CD14-positive monocyte (primary cell): ENCODE measurements around the gene ANAPC4. TPM values are rescaled to one million over a fixed set of nuclear protein-coding genes. Genes with fewer than 3 reads are reported as not detected.

Experiments
- DNase-seq, 3 donors: peaks; one replicate each; pipeline ENCODE4 v3.0.0-alpha.2; 2011 to 2022
- H2AFZ ChIP-seq: 2 replicates; pipeline ENCODE4 v1.6.0; 2012; ENCODE audit warnings: mild to moderate bottlenecking, low read depth, low read length, inconsistent platforms; ENCODE audit not compliant: insufficient read depth, poor library complexity, severe bottlenecking
- H3K27ac ChIP-seq, 2 donors: 1 replicate in 1 of 2; 2 replicates in 1 of 2; pipeline ENCODE4 v1.5.1; 2012 to 2013; ENCODE audit warnings: low read length in 2 of 2, control low read depth in 1 of 2, inconsistent platforms in 1 of 2, low read depth in 1 of 2, mild to moderate bottlenecking in 1 of 2
- H3K27me3 ChIP-seq, 2 donors: one replicate each; pipeline versions ENCODE4 v1.6.0 to v1.6.1; 2011 to 2013; ENCODE audit warnings: low read length in 2 of 2; ENCODE audit not compliant: control insufficient read depth in 2 of 2, insufficient read depth in 2 of 2
- H3K36me3 ChIP-seq, 2 donors: replicated peaks in 1 of 2; 1 replicate in 1 of 2; 2 replicates in 1 of 2; pipeline versions ENCODE4 v1.5.1 to v1.6.1; 2012 to 2013; ENCODE audit warnings: low read length in 2 of 2, control low read depth in 1 of 2, inconsistent platforms in 1 of 2, mild to moderate bottlenecking in 1 of 2; ENCODE audit not compliant: insufficient read depth in 2 of 2, control insufficient read depth in 1 of 2
- H3K4me1 ChIP-seq, 2 donors: 1 replicate in 1 of 2; 2 replicates in 1 of 2; pipeline versions ENCODE4 v1.5.1 to v1.6.1; 2012 to 2013; ENCODE audit warnings: low read length in 2 of 2, control low read depth in 1 of 2, inconsistent platforms in 1 of 2, mild to moderate bottlenecking in 1 of 2, moderate library complexity in 1 of 2; ENCODE audit not compliant: insufficient read depth in 2 of 2, control insufficient read depth in 1 of 2
- H3K4me2 ChIP-seq: replicated peaks from 2 replicates; pipeline ENCODE3; 2012; ENCODE audit warnings: low read length, moderate library complexity, mild to moderate bottlenecking; ENCODE audit not compliant: poor library complexity, severe bottlenecking; ENCODE audit errors: extremely low read depth
- H3K4me3 ChIP-seq, 3 experiments: fragments of 200-600 bp in 1 of 3; sonication (generic) in 1 of 3; replicated peaks in 1 of 3; 1 replicate in 2 of 3; 2 replicates in 1 of 3; pipeline ENCODE4 v1.5.1; 2011 to 2013; ENCODE audit warnings: low read length in 3 of 3, mild to moderate bottlenecking in 3 of 3, control low read depth in 2 of 3, low read depth in 2 of 3, inconsistent platforms in 1 of 3, moderate library complexity in 1 of 3
- H3K79me2 ChIP-seq: 2 replicates; pipeline ENCODE4 v1.6.0; 2012; ENCODE audit warnings: mild to moderate bottlenecking, control low read depth, inconsistent platforms, low read length, moderate library complexity; ENCODE audit not compliant: insufficient read depth
- H3K9ac ChIP-seq: 2 replicates; pipeline ENCODE4 v1.6.0; 2017; ENCODE audit warnings: low read length, mild to moderate bottlenecking; ENCODE audit not compliant: insufficient read depth, poor library complexity, severe bottlenecking
- H3K9me3 ChIP-seq, 2 donors: replicated peaks in 1 of 2; 1 replicate in 1 of 2; 2 replicates in 1 of 2; pipeline versions ENCODE4 v1.5.1 to v1.6.1; 2012 to 2013; ENCODE audit warnings: low read length in 2 of 2, control low read depth in 1 of 2; ENCODE audit not compliant: control insufficient read depth in 1 of 2, insufficient read depth in 1 of 2
- H4K20me1 ChIP-seq: 2 replicates; pipeline ENCODE4 v1.6.0; 2012; ENCODE audit warnings: mild to moderate bottlenecking, low read length, control low read depth, moderate library complexity; ENCODE audit not compliant: insufficient read depth
- H3K27ac Mint-ChIP-seq, 7 donors: one replicate each; pipeline ENCODE4 v1.8.0; 2020; ENCODE audit warnings: mild to moderate bottlenecking in 7 of 7, mixed read lengths in 7 of 7, moderate library complexity in 6 of 7, inconsistent platforms in 2 of 7
- H3K27me3 Mint-ChIP-seq, 3 donors: one replicate each; pipeline ENCODE4 v1.8.0; 2021 to 2022; ENCODE audit warnings: low read depth in 3 of 3, mild to moderate bottlenecking in 3 of 3, mixed read lengths in 3 of 3, moderate library complexity in 3 of 3, inconsistent platforms in 1 of 3
- H3K36me3 Mint-ChIP-seq, 2 donors: one replicate each; pipeline ENCODE4 v1.8.0; 2020; ENCODE audit warnings: mixed read lengths in 2 of 2, inconsistent platforms in 1 of 2, mild to moderate bottlenecking in 1 of 2
- H3K4me1 Mint-ChIP-seq: one replicate; pipeline ENCODE4 v1.8.0; 2020; ENCODE audit warnings: mild to moderate bottlenecking, mixed read lengths
- H3K4me3 Mint-ChIP-seq, 2 donors: one replicate each; pipeline ENCODE4 v1.8.0; 2020; ENCODE audit warnings: mild to moderate bottlenecking in 2 of 2, mixed read lengths in 2 of 2, moderate library complexity in 1 of 2
- H3K9me3 Mint-ChIP-seq, 7 donors: one replicate each; pipeline ENCODE4 v1.8.0; 2020 to 2022; ENCODE audit warnings: mixed read lengths in 7 of 7, mild to moderate bottlenecking in 6 of 7, moderate library complexity in 6 of 7, inconsistent platforms in 2 of 7
- WGBS: methylation state at CpG from one replicate; pipeline ENCODE4 v1.1.5; 2013; ENCODE audit warnings: missing lambda C conversion rate; ENCODE audit not compliant: insufficient coverage; 5-methylcytosine and 5-hydroxymethylcytosine counted together
- intact Hi-C, 2 donors: fragments of 100-400 bp; cut with micrococcal nuclease; formaldehyde crosslinking; loops; one replicate each; pipeline versions ENCODE4 v1.15.0 to v1.15.1; 2023
- polyA plus RNA-seq, 3 donors: library from polyadenylated mRNA; depleted of rRNA in 1 of 3; unstranded in 2 of 3; stranded (reverse) in 1 of 3; fragments of 300-500 nt in 2 of 3; fragments of >200 nt in 1 of 3; fragmentation: Illumina TruSeq in 2 of 3; gene quantifications; 1 replicate in 2 of 3; 2 replicates in 1 of 3; pipeline ENCODE4 v1.2.3, GENCODE V29; 2012 to 2021
- TF ChIP-seq, protein P1 (sequence below): fragments of 200-600 bp; IDR thresholded peaks from one replicate; pipeline ENCODE4 v1.8.0; 2022; ENCODE audit warnings: antibody characterized with exemption, mild to moderate bottlenecking

The ANAPC4 gene
- polyA plus RNA-seq, 3 donors, result 12.7 to 22.9 (median 15.1) TPM

DNA sequence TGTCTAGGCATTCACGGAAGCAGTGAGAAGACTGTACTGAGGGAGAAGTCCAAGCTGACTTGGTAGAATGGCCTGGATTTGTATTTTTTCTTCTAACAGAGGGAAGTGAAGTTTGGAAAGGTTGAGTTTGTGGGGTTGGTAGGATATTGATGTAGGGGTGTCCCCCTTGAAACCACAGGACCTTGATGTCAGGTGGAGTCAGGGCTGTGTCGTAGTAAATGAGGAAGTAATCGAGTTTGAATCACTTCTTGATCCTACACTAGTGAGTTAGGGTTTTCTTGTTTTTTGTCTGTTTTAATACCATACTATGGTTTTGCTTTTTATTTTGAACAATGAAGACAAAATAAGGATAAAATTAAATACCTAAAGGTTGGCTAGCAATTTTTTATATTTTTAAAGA, 30.1 kb upstream of the ANAPC4 start:
- no peaks in the 10 kb centered on the region for H3K79me2 ChIP-seq
- H3K27ac ChIP-seq, result no peak overlapping the region
- no peak overlapping the region for H3K9ac ChIP-seq
- peaks cover 2% of the 10 kb centered on the region for H3K4me1 Mint-ChIP-seq
- peaks cover 12 to 17% of the 10 kb centered on the region in 2 donors for H3K36me3 Mint-ChIP-seq
- TF ChIP-seq, protein P1, sequence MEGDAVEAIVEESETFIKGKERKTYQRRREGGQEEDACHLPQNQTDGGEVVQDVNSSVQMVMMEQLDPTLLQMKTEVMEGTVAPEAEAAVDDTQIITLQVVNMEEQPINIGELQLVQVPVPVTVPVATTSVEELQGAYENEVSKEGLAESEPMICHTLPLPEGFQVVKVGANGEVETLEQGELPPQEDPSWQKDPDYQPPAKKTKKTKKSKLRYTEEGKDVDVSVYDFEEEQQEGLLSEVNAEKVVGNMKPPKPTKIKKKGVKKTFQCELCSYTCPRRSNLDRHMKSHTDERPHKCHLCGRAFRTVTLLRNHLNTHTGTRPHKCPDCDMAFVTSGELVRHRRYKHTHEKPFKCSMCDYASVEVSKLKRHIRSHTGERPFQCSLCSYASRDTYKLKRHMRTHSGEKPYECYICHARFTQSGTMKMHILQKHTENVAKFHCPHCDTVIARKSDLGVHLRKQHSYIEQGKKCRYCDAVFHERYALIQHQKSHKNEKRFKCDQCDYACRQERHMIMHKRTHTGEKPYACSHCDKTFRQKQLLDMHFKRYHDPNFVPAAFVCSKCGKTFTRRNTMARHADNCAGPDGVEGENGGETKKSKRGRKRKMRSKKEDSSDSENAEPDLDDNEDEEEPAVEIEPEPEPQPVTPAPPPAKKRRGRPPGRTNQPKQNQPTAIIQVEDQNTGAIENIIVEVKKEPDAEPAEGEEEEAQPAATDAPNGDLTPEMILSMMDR, result no peak
- peak overlapping the region in 1 of 7 donors; percentile 7 for H3K27ac Mint-ChIP-seq
- H3K9me3 ChIP-seq, result no peaks in the 10 kb centered on the region
- 100% methylated on average over 1 of the region's 3 CpGs for WGBS
- H3K4me3 ChIP-seq, result no peak overlapping the region
- no peak overlapping the region for H2AFZ ChIP-seq
- peak in 1 of 3 donors; percentile 9 for DNase-seq
- H3K4me2 ChIP-seq, result no peak overlapping the region
- intact Hi-C loops, result no loop called here
- no peaks in the 10 kb centered on the region for H3K27me3 ChIP-seq
- peaks cover 2 to 18% of the 10 kb centered on the region in 2 donors for H3K36me3 ChIP-seq
- no peaks in the 10 kb centered on the region for H4K20me1 ChIP-seq
- no peaks in the 10 kb centered on the region for H3K4me1 ChIP-seq
- H3K4me3 Mint-ChIP-seq, result no peak overlapping the region
- no peaks in the 10 kb centered on the region for H3K9me3 Mint-ChIP-seq
- H3K27me3 Mint-ChIP-seq, result no peaks in the 10 kb centered on the region

DNA sequence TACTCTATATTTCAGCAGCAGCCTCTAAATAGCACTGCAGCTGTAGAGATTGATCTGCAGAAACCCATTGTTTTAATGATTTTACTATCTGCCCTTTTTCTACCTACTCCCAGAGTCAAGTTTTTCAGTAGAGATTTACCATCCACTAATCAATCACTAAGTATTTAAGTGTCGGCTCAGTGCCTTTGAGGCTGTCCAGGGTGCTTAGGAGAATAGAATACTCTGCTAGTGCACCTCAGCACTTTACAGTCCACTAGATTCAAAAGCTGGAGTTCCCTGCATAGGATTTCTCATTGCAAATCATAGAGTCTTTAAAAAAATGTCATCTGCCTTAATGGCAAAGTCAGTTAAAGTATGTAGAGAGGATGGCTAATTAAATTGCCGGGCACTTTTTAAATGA, 29.6 kb upstream of the ANAPC4 start:
- Mint-ChIP-seq H3K27ac (no peak overlapping the region), H3K4me1 (peaks cover 2% of the 10 kb centered on the region), H3K9me3 (no peaks in the 10 kb centered on the region), H3K27me3 (no peaks in the 10 kb centered on the region), H3K4me3 (no peak overlapping the region), H3K36me3 (peaks cover 14 to 16% of the 10 kb centered on the region in 2 donors)
- Histone ChIP-seq H3K4me2 (no peak overlapping the region), H3K27ac (no peak overlapping the region), H3K27me3 (no peaks in the 10 kb centered on the region), H3K4me1 (no peaks in the 10 kb centered on the region), H3K79me2 (no peaks in the 10 kb centered on the region), H3K36me3 (peaks cover 2 to 21% of the 10 kb centered on the region in 2 donors), H3K9me3 (no peaks in the 10 kb centered on the region), H3K4me3 (no peak overlapping the region), H2AFZ (no peak overlapping the region), H4K20me1 (no peaks in the 10 kb centered on the region), H3K9ac (no peak overlapping the region)
- DNase-seq, result no peak
- intact Hi-C loops, result no loop called here
- TF ChIP-seq, protein P1, result no peak
- no CpG with 5 or more reads among the region's 2 CpGs for WGBS
